A549 treated with AZD2906 at 1 μM for 4 hours (cell line): Measurements from ENCODE around the gene WASHC2C. TPM values are rescaled to one million over a fixed set of nuclear protein-coding genes. Genes with fewer than 3 reads are reported as not detected.

ENCODE experiments used
- total RNA-seq: library from RNA; stranded (reverse); fragments of 200-300 nt; extraction: Qiagen RNA extraction; gene quantifications from 5 replicates; pipeline ENCODE4 v1.2.3, GENCODE V29; 2022

Gene WASHC2C, protein sequence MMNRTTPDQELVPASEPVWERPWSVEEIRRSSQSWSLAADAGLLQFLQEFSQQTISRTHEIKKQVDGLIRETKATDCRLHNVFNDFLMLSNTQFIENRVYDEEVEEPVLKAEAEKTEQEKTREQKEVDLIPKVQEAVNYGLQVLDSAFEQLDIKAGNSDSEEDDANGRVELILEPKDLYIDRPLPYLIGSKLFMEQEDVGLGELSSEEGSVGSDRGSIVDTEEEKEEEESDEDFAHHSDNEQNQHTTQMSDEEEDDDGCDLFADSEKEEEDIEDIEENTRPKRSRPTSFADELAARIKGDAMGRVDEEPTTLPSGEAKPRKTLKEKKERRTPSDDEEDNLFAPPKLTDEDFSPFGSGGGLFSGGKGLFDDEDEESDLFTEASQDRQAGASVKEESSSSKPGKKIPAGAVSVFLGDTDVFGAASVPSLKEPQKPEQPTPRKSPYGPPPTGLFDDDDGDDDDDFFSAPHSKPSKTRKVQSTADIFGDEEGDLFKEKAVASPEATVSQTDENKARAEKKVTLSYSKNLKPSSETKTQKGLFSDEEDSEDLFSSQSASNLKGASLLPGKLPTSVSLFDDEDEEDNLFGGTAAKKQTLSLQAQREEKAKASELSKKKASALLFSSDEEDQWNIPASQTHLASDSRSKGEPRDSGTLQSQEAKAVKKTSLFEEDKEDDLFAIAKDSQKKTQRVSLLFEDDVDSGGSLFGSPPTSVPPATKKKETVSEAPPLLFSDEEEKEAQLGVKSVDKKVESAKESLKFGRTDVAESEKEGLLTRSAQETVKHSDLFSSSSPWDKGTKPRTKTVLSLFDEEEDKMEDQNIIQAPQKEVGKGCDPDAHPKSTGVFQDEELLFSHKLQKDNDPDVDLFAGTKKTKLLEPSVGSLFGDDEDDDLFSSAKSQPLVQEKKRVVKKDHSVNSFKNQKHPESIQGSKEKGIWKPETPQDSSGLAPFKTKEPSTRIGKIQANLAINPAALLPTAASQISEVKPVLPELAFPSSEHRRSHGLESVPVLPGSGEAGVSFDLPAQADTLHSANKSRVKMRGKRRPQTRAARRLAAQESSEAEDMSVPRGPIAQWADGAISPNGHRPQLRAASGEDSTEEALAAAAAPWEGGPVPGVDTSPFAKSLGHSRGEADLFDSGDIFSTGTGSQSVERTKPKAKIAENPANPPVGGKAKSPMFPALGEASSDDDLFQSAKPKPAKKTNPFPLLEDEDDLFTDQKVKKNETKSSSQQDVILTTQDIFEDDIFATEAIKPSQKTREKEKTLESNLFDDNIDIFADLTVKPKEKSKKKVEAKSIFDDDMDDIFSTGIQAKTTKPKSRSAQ (N-terminal part only)
- 16.4 to 22.2 TPM (median 18.6 TPM) in 5 replicates for total RNA-seq

DNA sequence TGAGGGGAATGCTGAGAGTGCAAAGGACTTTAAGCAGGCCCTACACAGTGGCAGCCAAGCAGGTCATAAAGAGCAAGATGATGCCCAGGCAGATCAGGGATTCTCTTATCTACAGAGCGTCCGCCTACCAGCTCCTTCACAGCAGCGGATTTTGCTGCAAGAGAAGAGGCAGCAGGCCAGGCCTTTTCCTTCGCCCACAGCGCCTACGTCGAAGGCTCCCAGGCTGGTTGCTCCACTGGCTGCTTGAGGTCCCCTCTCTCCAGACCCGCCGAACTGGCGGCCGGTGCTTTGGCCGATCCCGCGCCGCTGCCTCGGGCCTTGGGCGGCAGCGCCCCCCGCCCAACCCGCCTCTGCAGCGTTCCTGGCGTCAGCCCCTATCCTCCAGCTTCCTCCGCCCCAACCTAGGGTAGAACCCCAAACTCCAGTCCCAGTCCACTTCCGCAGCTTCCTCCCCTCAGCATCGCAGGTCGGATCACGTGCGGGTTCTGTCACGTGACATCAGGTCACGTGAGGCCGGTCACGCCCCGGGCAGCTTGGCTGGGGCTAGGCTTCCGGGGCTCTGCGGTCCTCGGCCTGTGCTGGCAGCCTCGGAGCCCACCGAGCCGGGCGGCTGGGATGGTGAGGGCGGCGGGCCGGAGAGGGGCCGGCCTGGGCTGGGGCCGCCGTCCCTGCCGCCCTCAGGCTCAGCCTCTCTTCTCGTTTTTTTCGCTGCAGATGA, at the start of gene WASHC2C:
TSS of gene WASHC2C (plus strand) at position 564 of the 718 bp plus-strand sequence. CDS start at position 616, 52 bp downstream.

Other genes starting within 250 kb of the WASHC2C start
- gene ZFAND4, start 54.5 kb upstream of the WASHC2C start, total RNA-seq, result 3.9 to 5.0 TPM (median 4.7 TPM) in 5 replicates
- gene AGAP4, start 120.2 kb downstream of the WASHC2C start, total RNA-seq, result 4.5 to 9.2 TPM (median 6.8 TPM) in 5 replicates
- gene TIMM23, start 245.2 kb downstream of the WASHC2C start, total RNA-seq, result 147 to 156 TPM (median 149 TPM) in 5 replicates